GM18511 (cell line): ENCODE measurements around the gene DPP6.

ENCODE experiments used
- ATAC-seq: cut with Tn5 transposase; IDR thresholded peaks from one replicate; pipeline ENCODE4 v1.9.1; 2021; ENCODE audit warnings: mild to moderate bottlenecking, moderate library complexity; ENCODE audit not compliant: unreplicated experiment

The DPP6 gene

GRCh38 chr7:154746571-154747360 is 694.6 kb downstream of the DPP6 start:
- ATAC-seq: no peak

- no peak for ATAC-seq
Measured at GRCh38 chr7:154748089-154748786, 696.0 kb downstream of the DPP6 start.

GRCh38 chr7:154750353-154750801 is 698.2 kb downstream of the DPP6 start:
- no peak for ATAC-seq

- ATAC-seq: no peak
Measured at GRCh38 chr7:154753226-154753625, 701.0 kb downstream of the DPP6 start.

GRCh38 chr7:154757756-154758155 is 705.6 kb downstream of the DPP6 start:
- ATAC-seq: no peak

GRCh38 chr7:154759989-154760388 is 707.8 kb downstream of the DPP6 start:
- no peak for ATAC-seq

GRCh38 chr7:154765118-154765517 is 712.9 kb downstream of the DPP6 start:
- no peak for ATAC-seq

- no peak for ATAC-seq
Measured at GRCh38 chr7:154767142-154767541, 714.9 kb downstream of the DPP6 start.

GRCh38 chr7:154767821-154768415 is 715.7 kb downstream of the DPP6 start:
- ATAC-seq: no peak

GRCh38 chr7:154769001-154769400 is 716.8 kb downstream of the DPP6 start:
- ATAC-seq: no peak

GRCh38 chr7:154769527-154769926 is 717.3 kb downstream of the DPP6 start:
- no peak for ATAC-seq

- no peak for ATAC-seq
Measured at GRCh38 chr7:154770361-154770760, 718.2 kb downstream of the DPP6 start.

- no peak for ATAC-seq
Measured at GRCh38 chr7:154770962-154771361, 718.8 kb downstream of the DPP6 start.

GRCh38 chr7:154774303-154774969 is 722.2 kb downstream of the DPP6 start:
- no peak for ATAC-seq

- no peak for ATAC-seq
Measured at GRCh38 chr7:154775681-154776080, 723.5 kb downstream of the DPP6 start.

- no peak for ATAC-seq
Measured at GRCh38 chr7:154776350-154776749, 724.2 kb downstream of the DPP6 start.

- ATAC-seq: no peak
Measured at GRCh38 chr7:154777023-154777422, 724.8 kb downstream of the DPP6 start.

GRCh38 chr7:154777489-154777888 is 725.3 kb downstream of the DPP6 start:
- no peak for ATAC-seq

GRCh38 chr7:154777908-154778307 is 725.7 kb downstream of the DPP6 start:
- no peak for ATAC-seq

GRCh38 chr7:154781369-154782303 is 729.4 kb downstream of the DPP6 start:
- ATAC-seq: no peak
